Ishikawa (cell line): Measurements from ENCODE around the gene ILDR2.

Experiments
- CEBPB ChIP-seq: IDR thresholded peaks from 2 replicates; pipeline ENCODE4 v1.6.1; 2012
- CREB1 ChIP-seq: IDR thresholded peaks from 2 replicates; pipeline ENCODE4 v1.6.1; 2012; ENCODE audit warnings: low read depth
- EGR1 ChIP-seq: IDR thresholded peaks from 2 replicates; pipeline ENCODE4 v1.6.1; 2012
- EP300 ChIP-seq: IDR thresholded peaks from 2 replicates; pipeline ENCODE4 v1.6.1; 2012; ENCODE audit warnings: borderline replicate concordance
- FOXM1 ChIP-seq: IDR thresholded peaks from 2 replicates; pipeline ENCODE4 v1.6.1; 2012; ENCODE audit warnings: low read depth, borderline replicate concordance
- MAX ChIP-seq: IDR thresholded peaks from 2 replicates; pipeline ENCODE4 v1.6.1; 2012
- NFIC ChIP-seq: IDR thresholded peaks from 2 replicates; pipeline ENCODE4 v1.6.1; 2012
- RAD21 ChIP-seq: IDR thresholded peaks from 2 replicates; pipeline ENCODE4 v1.6.1; 2012; ENCODE audit warnings: low read depth
- TAF1 ChIP-seq: IDR thresholded peaks from 2 replicates; pipeline ENCODE4 v1.6.1; 2012; ENCODE audit warnings: low read depth, mild to moderate bottlenecking
- TCF12 ChIP-seq: IDR thresholded peaks from 2 replicates; pipeline ENCODE4 v1.6.1; 2012; ENCODE audit warnings: low read depth
- TEAD4 ChIP-seq: IDR thresholded peaks from 2 replicates; pipeline ENCODE4 v1.6.1; 2012
- USF1 ChIP-seq: IDR thresholded peaks from 2 replicates; pipeline ENCODE4 v1.6.1; 2012
- YY1 ChIP-seq: IDR thresholded peaks from 2 replicates; pipeline ENCODE4 v1.6.1; 2012; ENCODE audit warnings: low read depth
- ZBTB7A ChIP-seq: IDR thresholded peaks from 2 replicates; pipeline ENCODE4 v1.6.1; 2012; ENCODE audit warnings: low read depth
- TF ChIP-seq, protein P1 (sequence below): IDR thresholded peaks from 2 replicates; pipeline ENCODE4 v1.6.1; 2012; ENCODE audit warnings: low read depth, mild to moderate bottlenecking

The ILDR2 gene

GRCh38 chr1:166875734-166876539 lies 99.4 kb downstream of the ILDR2 start, which contains the start of gene TADA1:
TSS of gene TADA1 (minus strand) at chr1:166876264. CDS start at chr1:166876233, 31 bp downstream.
- TF ChIP-seq TCF12 (0 out of 2 replicates have a peak, but pooled peaks have one; percentile 27), EP300 (no peak), NFIC (no peak), YY1 (peak; percentile 92), USF1 (peak; percentile 97), CREB1 (no peak), FOXM1 (0 out of 2 replicates have a peak, but pooled peaks have one; percentile 4), ZBTB7A (no peak), RAD21 (no peak), TAF1 (peak; percentile 84), EGR1 (no peak), CEBPB (no peak), MAX (peak; percentile 82), TEAD4 (no peak)
- TF ChIP-seq, protein P1, sequence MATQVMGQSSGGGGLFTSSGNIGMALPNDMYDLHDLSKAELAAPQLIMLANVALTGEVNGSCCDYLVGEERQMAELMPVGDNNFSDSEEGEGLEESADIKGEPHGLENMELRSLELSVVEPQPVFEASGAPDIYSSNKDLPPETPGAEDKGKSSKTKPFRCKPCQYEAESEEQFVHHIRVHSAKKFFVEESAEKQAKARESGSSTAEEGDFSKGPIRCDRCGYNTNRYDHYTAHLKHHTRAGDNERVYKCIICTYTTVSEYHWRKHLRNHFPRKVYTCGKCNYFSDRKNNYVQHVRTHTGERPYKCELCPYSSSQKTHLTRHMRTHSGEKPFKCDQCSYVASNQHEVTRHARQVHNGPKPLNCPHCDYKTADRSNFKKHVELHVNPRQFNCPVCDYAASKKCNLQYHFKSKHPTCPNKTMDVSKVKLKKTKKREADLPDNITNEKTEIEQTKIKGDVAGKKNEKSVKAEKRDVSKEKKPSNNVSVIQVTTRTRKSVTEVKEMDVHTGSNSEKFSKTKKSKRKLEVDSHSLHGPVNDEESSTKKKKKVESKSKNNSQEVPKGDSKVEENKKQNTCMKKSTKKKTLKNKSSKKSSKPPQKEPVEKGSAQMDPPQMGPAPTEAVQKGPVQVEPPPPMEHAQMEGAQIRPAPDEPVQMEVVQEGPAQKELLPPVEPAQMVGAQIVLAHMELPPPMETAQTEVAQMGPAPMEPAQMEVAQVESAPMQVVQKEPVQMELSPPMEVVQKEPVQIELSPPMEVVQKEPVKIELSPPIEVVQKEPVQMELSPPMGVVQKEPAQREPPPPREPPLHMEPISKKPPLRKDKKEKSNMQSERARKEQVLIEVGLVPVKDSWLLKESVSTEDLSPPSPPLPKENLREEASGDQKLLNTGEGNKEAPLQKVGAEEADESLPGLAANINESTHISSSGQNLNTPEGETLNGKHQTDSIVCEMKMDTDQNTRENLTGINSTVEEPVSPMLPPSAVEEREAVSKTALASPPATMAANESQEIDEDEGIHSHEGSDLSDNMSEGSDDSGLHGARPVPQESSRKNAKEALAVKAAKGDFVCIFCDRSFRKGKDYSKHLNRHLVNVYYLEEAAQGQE: no peak

DNA sequence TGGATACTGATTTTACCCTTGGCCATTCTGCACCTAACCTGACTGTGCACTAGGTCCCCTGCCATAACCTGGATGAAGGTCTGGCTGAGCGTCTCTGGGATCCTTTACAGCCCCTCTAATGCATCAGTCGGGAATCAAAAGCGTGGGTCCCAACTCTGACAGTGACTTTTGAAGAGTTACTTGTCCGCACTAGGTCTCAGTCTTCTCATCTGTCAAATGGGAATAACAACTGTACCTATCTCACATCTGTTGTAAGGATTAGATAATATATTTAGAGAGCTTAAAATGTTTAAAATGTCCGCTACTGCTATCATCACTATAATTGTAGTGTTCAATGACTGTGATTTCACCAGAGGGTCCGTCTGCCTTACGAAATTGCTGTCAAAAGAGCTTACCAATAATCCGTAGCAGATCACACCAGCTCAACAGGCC lies 100.0 kb downstream of the ILDR2 start:
- TF ChIP-seq EP300 (no peak), TAF1 (no peak), TCF12 (no peak), YY1 (no peak), TEAD4 (no peak), NFIC (no peak), CREB1 (no peak), CEBPB (no peak), USF1 (no peak), MAX (no peak), FOXM1 (no peak), RAD21 (no peak), EGR1 (no peak), ZBTB7A (no peak)
- TF ChIP-seq, protein P1: no peak

- TF ChIP-seq MAX (no peak), RAD21 (no peak), CEBPB (no peak), ZBTB7A (no peak), YY1 (no peak), EGR1 (no peak), TAF1 (no peak), CREB1 (no peak), USF1 (no peak), TCF12 (no peak), EP300 (no peak), NFIC (no peak), TEAD4 (no peak), FOXM1 (no peak)
- TF ChIP-seq, protein P1: no peak
Observed at GRCh38 chr1:166874464-166874863, 100.9 kb downstream of the ILDR2 start.
